ENCODE measurements around the gene SH2D3A.

Gene SH2D3A

GRCh38 chr19:6708346-6708745 lies 58.9 kb downstream of the SH2D3A start:
- H3K4me3 ChIP-seq (ENCODE audit: low read depth, low read length): no peak overlapping the region
- no peak for TF ChIP-seq CTCF (IDR thresholded peaks at IDR 0.05; ENCODE audit: low read depth, low read length)

- H3K4me3 ChIP-seq (ENCODE audit: low read depth, low read length): no peak overlapping the region
- TF ChIP-seq CTCF (IDR thresholded peaks at IDR 0.05; ENCODE audit: low read depth, low read length): no peak
These were observed 59.6 kb downstream of the SH2D3A start for GRCh38 chr19:6707658-6708018.

GRCh38 chr19:6707011-6707657 lies 60.1 kb downstream of the SH2D3A start:
- no peak for TF ChIP-seq CTCF (IDR thresholded peaks at IDR 0.05; ENCODE audit: low read depth, low read length)

GRCh38 chr19:6706633-6706958 lies 60.6 kb downstream of the SH2D3A start:
- no peak overlapping the region for H3K4me3 ChIP-seq (ENCODE audit: low read depth, low read length)
- TF ChIP-seq CTCF (IDR thresholded peaks at IDR 0.05; ENCODE audit: low read depth, low read length): no peak

More at GRCh38 chr19:6707011-6707657, 60.1 kb downstream of the SH2D3A start:
- no peak overlapping the region for H3K4me3 ChIP-seq (ENCODE audit: low read depth, low read length)

GRCh38 chr19:6705931-6706632 lies 61.2 kb downstream of the SH2D3A start:
- no peak overlapping the region for H3K4me3 ChIP-seq (ENCODE audit: low read depth, low read length)
- TF ChIP-seq CTCF (IDR thresholded peaks at IDR 0.05; ENCODE audit: low read depth, low read length): no peak
